Endothelial cell of umbilical vein (primary cell): ENCODE data around the gene CELF2. TPM values are rescaled to one million over a fixed set of nuclear protein-coding genes. Genes with fewer than 3 reads are reported as not detected.

Experiments used
- BruUV-seq: library from RNA; stranded (reverse); fragments of 400-500 nt; replicated peaks from 2 replicates; lab custom pipeline; 2021; lab: Mats Ljungman, UMichigan
- CTCF ChIA-PET: fragments of 300-600, 350-600 bp; sonication (Branson Sonifier 250); formaldehyde crosslinking; loops from one replicate; lab custom pipeline; 2021; ENCODE audit warnings: antibody characterized with exemption, inconsistent platforms; lab: Charles Lee
- POLR2A ChIA-PET: fragments of 300-600, 350-600 bp; sonication (Branson Sonifier 250); formaldehyde crosslinking; loops from one replicate; lab custom pipeline; 2021; ENCODE audit warnings: antibody characterized with exemption, inconsistent platforms; lab: Charles Lee
- DNase-seq: peaks from one replicate; pipeline ENCODE4 v3.0.0-alpha.2; 2011; ENCODE audit warnings: low read depth, low spot score
- FAIRE-seq: peaks from 2 replicates; lab custom pipeline; 2011; peaks lifted over from hg19 to GRCh38; lab: Jason Lieb, UNC
- H2AFZ ChIP-seq: 2 replicates; pipeline ENCODE4 v1.6.0; 2012; ENCODE audit warnings: low read depth, low read length, control low read depth, inconsistent platforms
- H3K27ac ChIP-seq: 2 replicates; pipeline ENCODE4 v1.5.1; 2011; ENCODE audit warnings: low read depth, mild to moderate bottlenecking, control low read depth, low read length, moderate library complexity; ENCODE audit not compliant: insufficient read depth
- H3K27me3 ChIP-seq, 2 experiments: 2 replicates each; pipeline versions ENCODE4 v1.6.0 to v1.6.1; 2011; ENCODE audit warnings: low read length in 2 of 2, mixed read lengths in 1 of 2; ENCODE audit not compliant: control insufficient read depth in 2 of 2, insufficient read depth in 2 of 2
- H3K36me3 ChIP-seq, 2 experiments: 2 replicates in 1 of 2; 3 replicates in 1 of 2; pipeline ENCODE4 v1.5.1; 2011; ENCODE audit warnings: low read length in 2 of 2, mild to moderate bottlenecking in 1 of 2, moderate library complexity in 1 of 2; ENCODE audit not compliant: control insufficient read depth in 2 of 2, insufficient read depth in 2 of 2; ENCODE audit errors: extremely low read depth in 1 of 2
- H3K4me1 ChIP-seq: 3 replicates; pipeline ENCODE4 v1.5.1; 2011; ENCODE audit warnings: mild to moderate bottlenecking, low read length; ENCODE audit not compliant: control insufficient read depth, insufficient read depth; ENCODE audit errors: extremely low read depth
- H3K4me2 ChIP-seq: 2 replicates; pipeline ENCODE4 v1.6.1; 2011; ENCODE audit warnings: low read length, control low read depth, mixed read lengths; ENCODE audit not compliant: insufficient read depth
- H3K4me3 ChIP-seq, 3 experiments: fragments of 200-600 bp in 1 of 3; sonication (generic), shearing (Covaris generic) in 1 of 3; replicated peaks in 1 of 3; 2 replicates each; pipeline ENCODE4 v1.5.1; 2011 to 2016; ENCODE audit warnings: control low read depth in 3 of 3, low read length in 3 of 3, mild to moderate bottlenecking in 2 of 3, inconsistent platforms in 1 of 3, low read depth in 1 of 3, moderate library complexity in 1 of 3; ENCODE audit not compliant: insufficient read depth in 1 of 3
- H3K79me2 ChIP-seq: 2 replicates; pipeline ENCODE4 v1.6.0; 2012; ENCODE audit warnings: low read length, inconsistent platforms; ENCODE audit not compliant: control insufficient read depth, insufficient read depth
- H3K9ac ChIP-seq: replicated peaks from 2 replicates; pipeline ENCODE3; 2011; ENCODE audit warnings: low read length, control low read depth; ENCODE audit not compliant: insufficient read depth; ENCODE audit errors: extremely low read depth
- H3K9me1 ChIP-seq: replicated peaks from 3 replicates; pipeline ENCODE4 v1.6.0; 2011; ENCODE audit warnings: mild to moderate bottlenecking, low read length; ENCODE audit not compliant: control insufficient read depth, insufficient read depth; ENCODE audit errors: extremely low read depth
- H3K9me3 ChIP-seq: replicated peaks from 2 replicates; pipeline ENCODE4 v1.5.1; 2012; ENCODE audit warnings: low read length, inconsistent platforms; ENCODE audit not compliant: control insufficient read depth, insufficient read depth
- H4K20me1 ChIP-seq: replicated peaks from 2 replicates; pipeline ENCODE3; 2011; ENCODE audit warnings: mild to moderate bottlenecking, low read length; ENCODE audit not compliant: control insufficient read depth, insufficient read depth; ENCODE audit errors: extremely low read depth
- FOS ChIP-seq: IDR thresholded peaks from 2 replicates; pipeline ENCODE4 v1.6.1; 2011; ENCODE audit warnings: mild to moderate bottlenecking, low read length, moderate library complexity, borderline replicate concordance; ENCODE audit not compliant: insufficient read depth
- GATA2 ChIP-seq: IDR thresholded peaks from 2 replicates; pipeline ENCODE4 v1.7.0; 2011; ENCODE audit warnings: low read depth, mild to moderate bottlenecking, moderate library complexity, mixed read lengths, low read length; ENCODE audit not compliant: insufficient read length, insufficient read depth
- JUN ChIP-seq: IDR thresholded peaks from 2 replicates; pipeline ENCODE4 v1.6.1; 2011; ENCODE audit warnings: borderline replicate concordance, low read depth; ENCODE audit not compliant: insufficient read length, insufficient read depth
- MYC ChIP-seq: IDR thresholded peaks from one replicate; pipeline ENCODE4 v1.6.1; 2011; ENCODE audit warnings: mild to moderate bottlenecking, low read depth, low read length
- POLR2AphosphoS5 ChIP-seq: IDR thresholded peaks from 2 replicates; pipeline ENCODE4 v1.6.1; 2012; ENCODE audit warnings: low read depth, mild to moderate bottlenecking, control low read depth, low read length, moderate library complexity; ENCODE audit not compliant: insufficient read depth
- dilution Hi-C: fragments of 300-500 bp; cut with MboI; formaldehyde crosslinking; loops from one replicate; pipeline ENCODE4 v1.15.0; 2019; ENCODE audit warnings: low sequenced_read_pairs; ENCODE audit not compliant: extremely low pct_ligation_motif_present
- intact Hi-C: fragments of 100-400 bp; cut with micrococcal nuclease; formaldehyde crosslinking; loops from one replicate; pipeline ENCODE4 v1.10.0; 2022
- polyA plus RNA-seq, 4 experiments: library from polyadenylated mRNA; depleted of rRNA in 3 of 4; stranded (reverse) in 3 of 4; unstranded in 1 of 4; fragments of >200 nt; gene quantifications; 2 replicates each; pipeline versions ENCODE4 v1.2.1 to v1.2.3, GENCODE V29; 2011 to 2012; ENCODE audit warnings: missing spikeins in 1 of 4
- total RNA-seq: library from RNA; stranded (reverse); gene quantifications from 2 replicates; pipeline ENCODE4 v1.2.3, GENCODE V29; 2021
- TF ChIP-seq, protein P1 (sequence below), 2 donors: IDR thresholded peaks; 1 replicate in 1 of 2; 2 replicates in 1 of 2; pipeline ENCODE4 v1.5.1; 2011; ENCODE audit warnings: low read length in 2 of 2, mild to moderate bottlenecking in 2 of 2, moderate library complexity in 2 of 2, control low read depth in 1 of 2, inconsistent platforms in 1 of 2, low read depth in 1 of 2; ENCODE audit not compliant: insufficient read depth in 1 of 2; ENCODE audit errors: extremely low read depth in 1 of 2

The CELF2 gene
- total and polyA plus RNA-seq, 2 donors (not counting 3 experiments of a cell fraction or from before 2014, with no cell fraction given), result 21.6 to 42.6 TPM

DNA sequence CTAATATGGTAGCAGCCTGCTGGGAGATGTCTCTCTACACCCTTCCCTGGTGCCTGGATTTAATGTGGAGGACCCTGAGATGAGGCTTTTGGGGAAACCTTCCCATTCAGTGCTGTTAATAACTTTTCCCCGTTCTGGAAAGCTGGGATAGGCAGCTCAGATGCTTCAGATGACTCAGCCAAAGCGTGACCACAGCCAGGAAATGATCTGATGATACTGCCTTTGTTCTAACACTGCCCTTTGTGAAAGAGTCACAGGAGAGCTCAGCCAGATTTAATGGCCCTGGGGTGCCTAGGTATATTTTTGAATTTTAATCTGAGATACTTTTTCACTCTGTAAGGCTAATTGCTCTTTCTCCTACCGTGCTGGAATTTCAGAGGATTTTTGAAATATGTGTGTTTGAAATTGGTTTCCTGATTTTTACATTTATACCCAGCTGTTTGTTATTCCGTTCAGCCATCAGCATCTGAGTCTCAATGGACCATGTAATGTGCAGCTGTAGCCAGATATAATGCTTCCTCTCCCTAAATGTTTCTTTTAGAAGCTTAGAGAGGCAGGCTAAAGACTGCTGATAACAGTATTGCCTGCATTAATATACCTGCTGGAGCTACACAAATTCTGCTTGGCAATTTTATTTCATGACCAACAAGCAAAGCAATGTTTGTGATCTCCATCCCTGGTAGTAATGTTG lies 17.8 kb downstream of the CELF2 start:
- FAIRE-seq, result peak; percentile 96
- Histone ChIP-seq H3K9ac (peak overlapping the region; percentile 68), H3K9me3 (no peaks in the 10 kb centered on the region), H3K9me1 (no peaks in the 10 kb centered on the region), H3K27me3 (no peaks in the 10 kb centered on the region), H3K79me2 (no peaks in the 10 kb centered on the region), H3K36me3 (no peaks in the 10 kb centered on the region), H3K4me3 (no peak overlapping the region), H3K27ac (peak overlapping the region; percentile 92), H4K20me1 (no peaks in the 10 kb centered on the region), H3K4me2 (peak overlapping the region; percentile 71), H3K4me1 (peaks cover 19% of the 10 kb centered on the region), H2AFZ (no peak overlapping the region)
- intact Hi-C loops (loop anchor here (1.0 to 5.0 kb wide), 9 partner anchors 17 to 898 kb away; no protein-coding TSS in a partner anchor), dilution Hi-C loops (no loop called here)
- TF ChIP-seq FOS (peak; percentile 95), POLR2AphosphoS5 (peak; percentile 52), MYC (no peak), GATA2 (peak; percentile 70), JUN (peak; percentile 96)
- TF ChIP-seq, protein P1, sequence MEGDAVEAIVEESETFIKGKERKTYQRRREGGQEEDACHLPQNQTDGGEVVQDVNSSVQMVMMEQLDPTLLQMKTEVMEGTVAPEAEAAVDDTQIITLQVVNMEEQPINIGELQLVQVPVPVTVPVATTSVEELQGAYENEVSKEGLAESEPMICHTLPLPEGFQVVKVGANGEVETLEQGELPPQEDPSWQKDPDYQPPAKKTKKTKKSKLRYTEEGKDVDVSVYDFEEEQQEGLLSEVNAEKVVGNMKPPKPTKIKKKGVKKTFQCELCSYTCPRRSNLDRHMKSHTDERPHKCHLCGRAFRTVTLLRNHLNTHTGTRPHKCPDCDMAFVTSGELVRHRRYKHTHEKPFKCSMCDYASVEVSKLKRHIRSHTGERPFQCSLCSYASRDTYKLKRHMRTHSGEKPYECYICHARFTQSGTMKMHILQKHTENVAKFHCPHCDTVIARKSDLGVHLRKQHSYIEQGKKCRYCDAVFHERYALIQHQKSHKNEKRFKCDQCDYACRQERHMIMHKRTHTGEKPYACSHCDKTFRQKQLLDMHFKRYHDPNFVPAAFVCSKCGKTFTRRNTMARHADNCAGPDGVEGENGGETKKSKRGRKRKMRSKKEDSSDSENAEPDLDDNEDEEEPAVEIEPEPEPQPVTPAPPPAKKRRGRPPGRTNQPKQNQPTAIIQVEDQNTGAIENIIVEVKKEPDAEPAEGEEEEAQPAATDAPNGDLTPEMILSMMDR (IDR thresholded peaks at IDR 0.05; ENCODE audit: extremely low read depth in 1 of 2, insufficient read depth in 1 of 2, low read depth in 1 of 2, low read length in 2 of 2), result no peak
- DNase-seq, result peak; percentile 92
- BruUV-seq, result TSS peak; percentile 82
- ChIA-PET CTCF (interaction anchor here (0.6 to 5.0 kb wide), 35 partner anchors 9 to 1705 kb away, joined by 3 to 112 read pairs (median 4); partner anchors contain the start of gene CELF2), POLR2A (interaction anchor here (0.7 to 1.1 kb wide), 4 partner anchors 11 to 242 kb away, joined by 3 to 4 read pairs (median 4); no protein-coding TSS in a partner anchor)
